ENCODE results near the gene ALG10. TPM values are rescaled to one million over a fixed set of nuclear protein-coding genes. Genes with fewer than 3 reads are reported as not detected.
"Not testable (repeated sequence)": the region's sequence is repeated elsewhere in the genome, so short reads cannot be mapped to it uniquely, and the experiment has no call there.

The ALG10 gene
- total RNA-seq, 2 experiments from 2014 or later = 21.9 to 22.2 TPM

GRCh38 chr12:34046570-34046969, 24.3 kb downstream of the ALG10 start:
- peaks cover 2% of the 10 kb centered on the region for H3K36me3 Mint-ChIP-seq
- no peak for ATAC-seq
- no peaks in the 10 kb centered on the region for H3K27me3 Mint-ChIP-seq

GRCh38 chr12:34047855-34048254, 25.6 kb downstream of the ALG10 start:
- CTCF ChIA-PET; H3K4me1 Mint-ChIP-seq; ATAC-seq; H3K27me3 Mint-ChIP-seq; H3K27ac Mint-ChIP-seq; H3K9me3 Mint-ChIP-seq (ENCODE audit: low read depth); H3K36me3 Mint-ChIP-seq; H3K4me3 Mint-ChIP-seq; DNase-seq: not testable (repeated sequence)

More at GRCh38 chr12:34046570-34046969, 24.3 kb downstream of the ALG10 start:
- CTCF ChIA-PET = no interaction called here
- no peak overlapping the region for H3K27ac Mint-ChIP-seq
- DNase-seq = no peak
- H3K9me3 Mint-ChIP-seq (ENCODE audit: low read depth) = peaks cover 7% of the 10 kb centered on the region
- no peaks in the 10 kb centered on the region for H3K4me1 Mint-ChIP-seq
- H3K4me3 Mint-ChIP-seq = no peak overlapping the region

DNA sequence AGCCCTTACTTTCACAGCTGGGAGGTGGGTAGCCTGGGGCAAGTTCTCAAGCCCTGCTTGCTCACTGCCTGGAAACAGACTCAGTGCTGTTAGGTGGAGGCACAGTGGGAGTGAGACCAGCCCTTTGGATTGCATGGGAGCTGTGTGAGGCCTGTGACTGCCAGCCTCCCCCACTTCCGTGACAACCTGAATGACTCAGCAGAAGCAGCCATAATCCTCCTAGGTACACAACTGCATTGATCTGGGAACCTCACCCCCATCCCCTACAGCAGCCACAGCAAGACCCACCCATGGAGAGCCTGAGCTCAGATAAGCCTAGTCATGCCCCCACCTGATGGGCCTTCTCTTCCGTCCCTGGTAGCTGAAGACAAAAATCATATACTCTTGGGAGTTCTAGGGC, 26.4 kb downstream of the ALG10 start:
- CTCF ChIA-PET = no interaction called here
- Mint-ChIP-seq H3K27me3 (no peaks in the 10 kb centered on the region), H3K27ac (no peak overlapping the region), H3K4me3 (no peak overlapping the region), H3K4me1 (no peaks in the 10 kb centered on the region), H3K9me3 (ENCODE audit: low read depth) (peaks cover 7% of the 10 kb centered on the region), H3K36me3 (peaks cover 2% of the 10 kb centered on the region)
- ATAC-seq = no peak
- no peak for DNase-seq

DNA sequence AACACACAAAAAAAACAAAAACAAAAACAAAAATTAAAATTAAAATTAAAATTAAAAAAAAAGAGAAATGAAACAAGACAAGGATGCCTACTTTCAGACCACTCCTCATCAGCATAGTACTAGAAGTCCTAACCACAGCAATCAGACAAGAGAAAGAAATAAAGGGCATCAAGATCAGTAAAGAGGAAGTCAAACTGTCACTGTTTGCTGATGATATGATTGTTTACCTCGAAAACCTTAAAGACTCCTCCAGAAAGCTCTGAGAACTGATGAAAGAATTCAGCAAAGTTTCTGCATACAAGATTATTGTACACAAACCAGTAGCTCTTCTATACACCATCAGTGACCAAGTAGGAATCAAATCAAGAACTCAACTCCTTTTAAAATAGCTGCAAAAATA, 29.2 kb downstream of the ALG10 start:
- H3K9me3 Mint-ChIP-seq (ENCODE audit: low read depth) = peaks cover 7% of the 10 kb centered on the region

DNA sequence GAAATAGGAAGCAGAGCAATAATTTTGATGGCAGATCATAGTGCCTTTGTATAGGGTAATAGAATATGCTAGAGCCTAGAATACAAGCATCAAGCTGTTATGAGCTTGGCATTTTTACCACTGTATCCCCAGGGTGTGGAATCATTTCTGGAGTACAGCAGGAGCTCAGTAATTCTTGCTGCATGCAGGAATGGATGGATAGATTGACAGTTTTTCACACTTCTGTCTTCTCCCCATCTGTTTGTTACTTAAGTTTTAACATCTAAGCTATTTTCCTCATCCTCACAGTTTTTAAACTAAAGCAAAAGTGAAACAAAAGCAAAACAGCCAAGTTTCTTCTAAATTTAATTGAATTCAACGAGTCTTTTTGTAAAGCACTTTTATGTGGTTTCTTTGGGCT, 32.6 kb downstream of the ALG10 start:
- Mint-ChIP-seq H3K27ac (no peak overlapping the region), H3K9me3 (ENCODE audit: low read depth) (peaks cover 2% of the 10 kb centered on the region), H3K36me3 (no peaks in the 10 kb centered on the region), H3K4me1 (peaks cover 10% of the 10 kb centered on the region), H3K4me3 (no peak overlapping the region), H3K27me3 (peaks cover under 1% of the 10 kb centered on the region)
- ATAC-seq (no peak), DNase-seq (no peak)
- CTCF ChIA-PET = interaction anchor here (1.0 kb wide), 1 partner anchor 68 kb away, joined by 3 read pairs; no protein-coding TSS in a partner anchor

More for the DNA sequence above, 29.2 kb downstream of the ALG10 start:
- no peaks in the 10 kb centered on the region for H3K27me3 Mint-ChIP-seq
- ATAC-seq (no peak), DNase-seq (no peak)
- H3K4me1 Mint-ChIP-seq = peaks cover 10% of the 10 kb centered on the region
- peaks cover 2% of the 10 kb centered on the region for H3K36me3 Mint-ChIP-seq
- H3K4me3 Mint-ChIP-seq = no peak overlapping the region
- CTCF ChIA-PET = interaction anchor here (1.2 kb wide), 1 partner anchor 71 kb away, joined by 3 read pairs; no protein-coding TSS in a partner anchor
- H3K27ac Mint-ChIP-seq = no peak overlapping the region
